Activated T-cell treated with anti-CD3 and anti-CD28 coated beads for 4 hours (primary cell): ENCODE measurements around the gene ZNF655.
"Not testable (repeated sequence)": the region's sequence is repeated elsewhere in the genome, so short reads cannot be mapped to it uniquely, and the experiment has no call there.

Source experiments
- DNase-seq: peaks from one replicate; pipeline ENCODE4 v3.0.0-alpha.2; 2020

ZNF655 gene, protein sequence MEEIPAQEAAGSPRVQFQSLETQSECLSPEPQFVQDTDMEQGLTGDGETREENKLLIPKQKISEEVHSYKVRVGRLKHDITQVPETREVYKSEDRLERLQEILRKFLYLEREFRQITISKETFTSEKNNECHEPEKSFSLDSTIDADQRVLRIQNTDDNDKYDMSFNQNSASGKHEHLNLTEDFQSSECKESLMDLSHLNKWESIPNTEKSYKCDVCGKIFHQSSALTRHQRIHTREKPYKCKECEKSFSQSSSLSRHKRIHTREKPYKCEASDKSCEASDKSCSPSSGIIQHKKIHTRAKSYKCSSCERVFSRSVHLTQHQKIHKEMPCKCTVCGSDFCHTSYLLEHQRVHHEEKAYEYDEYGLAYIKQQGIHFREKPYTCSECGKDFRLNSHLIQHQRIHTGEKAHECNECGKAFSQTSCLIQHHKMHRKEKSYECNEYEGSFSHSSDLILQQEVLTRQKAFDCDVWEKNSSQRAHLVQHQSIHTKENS

DNA sequence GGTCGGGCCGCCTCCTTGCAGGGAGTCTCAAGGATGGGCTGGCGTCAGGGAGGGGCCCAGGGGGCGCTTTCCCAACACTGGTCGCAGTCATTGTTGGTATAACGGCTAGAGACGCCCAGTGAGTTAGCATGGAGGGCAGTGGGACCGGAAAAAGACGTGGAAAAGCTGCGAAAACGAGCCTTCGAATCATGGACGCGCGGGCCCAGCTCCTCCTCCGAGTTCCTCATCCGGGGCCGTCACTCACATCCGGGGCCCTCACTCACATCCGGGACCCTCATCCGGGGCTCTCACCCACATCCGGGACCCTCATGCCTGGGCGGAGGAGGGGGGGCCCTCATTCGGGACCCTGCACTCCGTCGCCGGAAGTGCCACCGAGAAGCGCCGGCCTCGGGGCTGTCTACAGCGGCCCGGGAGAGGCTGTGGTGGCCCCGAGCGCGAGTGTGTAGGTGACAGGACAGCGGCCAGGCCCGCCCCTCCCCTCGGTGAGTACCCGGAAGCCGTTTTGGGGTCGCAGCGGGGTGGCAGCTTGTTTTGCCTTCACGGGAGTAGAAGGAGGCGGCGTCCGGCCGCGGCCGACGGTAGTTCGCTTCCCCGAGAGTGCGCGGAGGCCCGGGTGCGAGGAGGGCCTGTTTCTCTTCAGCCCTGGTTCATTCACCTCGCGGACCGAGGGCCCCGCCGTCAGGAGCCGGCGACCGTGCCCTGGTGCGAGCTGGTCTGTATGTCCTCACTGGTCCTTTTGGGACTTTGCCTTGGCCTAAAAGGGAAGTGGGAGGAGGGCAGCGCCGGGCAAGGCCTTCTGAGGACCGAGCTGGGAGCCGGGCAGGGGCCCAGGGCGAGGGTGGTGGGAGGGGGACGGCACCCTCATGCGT, at the start of gene ZNF655:
ZNF655 (plus strand) TSS at position 337 of the 869 bp plus-strand sequence. CDS start 1,918 bp downstream, outside the sequence.
- DNase-seq: peak; percentile 81

DNA sequence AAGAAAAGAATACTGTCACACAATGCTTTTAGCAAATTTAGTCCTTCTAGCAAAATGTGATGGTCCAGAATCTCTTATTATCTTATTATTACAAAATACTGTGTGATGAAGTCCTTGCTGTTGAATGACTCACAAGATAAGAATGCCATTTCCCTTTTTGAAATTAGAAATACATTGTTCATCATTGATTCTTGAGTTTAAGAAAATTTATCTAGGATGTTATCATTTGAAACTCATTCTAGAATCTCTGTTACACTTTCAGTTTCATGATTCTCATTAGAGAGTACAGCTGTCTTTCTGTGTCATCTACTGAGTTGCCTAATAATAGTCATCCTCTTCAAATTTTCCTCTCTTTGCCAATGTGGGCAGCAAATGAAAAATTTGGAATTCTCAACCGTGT, 44.4 kb upstream of the ZNF655 start:
- DNase-seq: no peak

GRCh38 chr7:99521399-99521798, 37.0 kb upstream of the ZNF655 start:
- DNase-seq: no peak

DNA sequence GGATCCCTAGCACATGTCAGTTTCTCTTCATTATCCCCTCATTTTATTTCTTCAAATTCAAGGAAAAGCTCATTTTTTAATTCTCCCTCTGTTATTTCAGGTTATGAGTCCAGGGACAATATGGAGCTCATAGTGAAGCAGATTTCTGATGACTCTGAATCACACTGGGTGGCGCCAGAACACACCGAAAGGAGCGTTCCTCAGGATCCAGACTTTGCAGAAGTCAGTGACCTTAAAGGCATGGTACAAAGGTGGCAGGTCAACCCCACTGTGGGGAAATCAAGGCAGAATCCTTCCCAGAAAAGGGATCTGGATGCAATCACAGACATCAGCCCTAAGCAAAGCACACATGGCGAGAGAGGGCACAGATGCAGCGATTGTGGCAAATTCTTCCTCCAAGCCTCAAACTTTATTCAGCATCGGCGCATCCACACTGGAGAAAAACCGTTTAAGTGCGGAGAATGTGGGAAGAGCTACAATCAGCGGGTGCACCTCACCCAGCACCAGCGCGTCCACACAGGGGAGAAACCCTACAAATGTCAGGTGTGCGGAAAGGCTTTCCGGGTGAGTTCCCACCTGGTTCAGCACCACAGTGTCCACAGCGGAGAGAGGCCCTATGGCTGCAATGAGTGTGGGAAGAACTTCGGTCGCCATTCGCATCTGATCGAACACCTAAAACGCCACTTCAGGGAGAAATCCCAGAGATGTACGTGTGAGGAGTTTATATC, 32.6 kb upstream of the ZNF655 start:
- DNase-seq: peak; percentile 14

- no peak for DNase-seq
These were observed 27.1 kb upstream of the ZNF655 start for GRCh38 chr7:99531354-99531765.

- DNase-seq: no peak
These were observed 22.8 kb upstream of the ZNF655 start for GRCh38 chr7:99535667-99536066.

GRCh38 chr7:99539213-99539811, 19.1 kb upstream of the ZNF655 start:
- no peak for DNase-seq

DNA sequence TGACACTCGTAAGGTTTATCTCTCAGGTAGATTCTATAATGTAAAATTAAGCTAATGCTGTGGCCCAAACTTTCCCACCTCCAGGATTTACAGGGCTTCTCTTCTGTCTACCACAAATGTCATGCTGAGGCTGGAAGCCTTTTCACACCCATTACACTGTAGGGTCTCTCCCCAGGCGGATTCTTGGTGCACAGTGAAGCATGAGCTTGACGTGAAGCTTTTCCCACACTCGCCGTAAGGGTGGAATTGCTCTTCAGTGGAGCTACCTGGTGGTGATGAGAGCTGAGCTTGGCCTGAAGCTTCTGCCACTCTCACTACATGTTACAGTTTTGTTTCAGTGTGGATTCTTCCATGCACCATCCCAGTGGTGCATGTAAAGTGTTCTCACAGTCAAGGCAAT, 17.9 kb upstream of the ZNF655 start:
- DNase-seq: no peak

- DNase-seq: no peak
These were observed 17.2 kb upstream of the ZNF655 start for GRCh38 chr7:99541212-99541611.

DNA sequence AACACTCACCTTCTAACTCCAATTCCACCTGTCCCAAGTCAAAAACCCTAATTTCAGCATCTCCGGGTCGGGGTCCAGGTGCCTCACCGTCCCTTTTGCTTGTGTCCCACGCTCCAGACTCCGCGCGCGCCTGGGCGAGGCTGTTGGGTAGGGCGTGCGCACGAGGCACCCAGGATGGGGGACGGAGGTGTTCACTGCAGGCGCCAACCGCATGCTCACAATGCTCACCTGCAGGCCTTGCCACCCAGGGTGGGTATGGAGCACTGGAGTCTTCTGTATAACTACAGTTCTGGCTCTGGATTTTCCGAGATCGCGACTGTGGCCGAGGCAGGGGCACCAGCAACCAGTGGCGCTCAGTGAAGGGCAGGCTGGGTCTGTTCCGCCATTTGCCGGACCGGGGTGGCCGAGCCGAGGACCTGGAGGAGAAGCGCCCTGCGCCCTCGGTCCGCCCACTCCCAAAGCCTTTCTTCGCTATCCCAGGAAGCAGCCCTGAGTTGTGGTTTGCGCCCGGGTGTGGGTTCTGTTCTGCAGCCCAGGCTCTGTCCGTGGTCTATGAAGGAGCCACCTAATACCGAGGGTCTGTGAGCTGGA, 15.3 kb upstream of the ZNF655 start:
- no peak for DNase-seq

DNA sequence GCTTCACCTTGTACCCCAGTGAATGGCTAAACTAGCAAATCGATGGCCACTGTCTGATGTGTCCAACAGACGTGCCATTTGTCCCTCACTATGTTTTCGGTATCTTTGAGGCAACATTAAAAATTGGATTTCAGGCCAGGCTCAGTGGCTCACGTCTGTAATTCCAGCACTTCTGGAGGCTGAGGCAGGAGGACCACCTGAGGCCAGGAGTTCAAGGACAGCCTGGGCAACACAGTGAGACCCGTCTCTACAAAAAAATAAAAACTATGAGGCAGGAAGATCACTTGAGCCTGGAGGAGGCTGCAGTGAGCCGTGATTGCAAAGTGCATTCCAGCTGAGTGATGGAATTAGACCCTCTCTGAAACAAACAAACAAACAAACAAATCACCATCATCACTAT, 14.5 kb upstream of the ZNF655 start:
- DNase-seq: no peak

GRCh38 chr7:99545308-99545707, 13.1 kb upstream of the ZNF655 start:
- not testable (repeated sequence) for DNase-seq

GRCh38 chr7:99549545-99549944, 8.9 kb upstream of the ZNF655 start:
- DNase-seq: not testable (repeated sequence)

DNA sequence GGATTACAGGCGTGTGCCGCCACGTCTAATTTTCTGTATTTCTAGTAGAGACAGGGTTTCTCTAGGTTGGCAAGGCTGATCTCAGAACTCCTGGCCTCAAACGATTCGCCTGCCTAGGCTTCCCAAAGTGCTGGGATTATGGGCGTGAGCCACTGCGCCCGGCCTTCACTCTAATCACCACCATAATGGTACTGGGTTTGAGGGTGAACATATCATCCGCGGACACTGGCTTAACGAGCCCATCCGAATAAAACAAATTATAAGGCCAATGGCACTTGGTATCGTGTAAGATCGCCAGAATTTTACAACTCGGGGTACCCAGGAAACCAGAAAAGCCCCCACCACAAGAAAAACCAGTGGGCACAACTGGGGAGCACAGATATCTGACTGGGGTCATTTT, 7.1 kb upstream of the ZNF655 start:
- no peak for DNase-seq

- peak; percentile 77 for DNase-seq
These were observed 6.5 kb upstream of the ZNF655 start, which contains the start of gene FAM200A for GRCh38 chr7:99551767-99552463. TSS of gene FAM200A (minus strand) at chr7:99552114. CDS start at chr7:99548407, 3,707 bp downstream.

- DNase-seq: no peak
These were observed 5.4 kb upstream of the ZNF655 start for GRCh38 chr7:99553039-99553438.

- no peak for DNase-seq
These were observed 3.5 kb upstream of the ZNF655 start for GRCh38 chr7:99554939-99555338.

DNA sequence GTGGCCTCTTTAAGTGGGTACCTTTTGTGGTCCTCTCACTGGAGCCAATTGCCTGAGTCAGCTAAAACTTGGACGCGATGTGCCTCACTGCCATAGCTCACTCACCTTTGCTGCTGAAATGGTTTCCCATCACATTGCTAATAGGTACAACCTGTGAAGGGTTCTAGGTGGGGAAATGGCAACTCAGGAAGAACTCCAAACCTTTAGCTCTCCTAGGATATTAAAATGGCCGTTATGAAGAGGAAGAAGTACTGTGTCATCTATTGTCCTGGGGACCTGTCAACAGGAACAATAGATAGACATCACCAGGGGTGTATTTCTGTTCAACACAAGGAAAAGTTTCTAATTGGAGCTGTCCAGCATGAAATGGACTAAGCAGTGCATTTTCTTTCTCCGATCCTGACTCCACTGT, 1.2 kb upstream of the ZNF655 start:
- DNase-seq: no peak

GRCh38 chr7:99557940-99558305, 519 bp upstream of the ZNF655 start:
- DNase-seq: no peak

- DNase-seq: no peak
These were observed 903 bp downstream of the ZNF655 start for GRCh38 chr7:99559175-99559915.
